ENCODE data around the gene ATF7IP2.

GRCh38 chr16:10466861-10467260 is 81.0 kb downstream of the ATF7IP2 start:
- TF ChIP-seq EZH2 (IDR thresholded peaks at IDR 0.05; ENCODE audit: low read length), result no peak
- no peak for TF ChIP-seq CTCF (optimal IDR thresholded peaks at IDR 0.05 in 1 of 3, IDR thresholded peaks at IDR 0.05 in 1 of 3, conservative IDR thresholded peaks at IDR 0.05 in 1 of 3; ENCODE audit: extremely low read depth in 1 of 3, insufficient read depth in 2 of 3, low read length in 3 of 3)

Measured in keratinocyte (primary cell).